ENCODE measurements around the gene P2RY8. TPM values are rescaled to one million over a fixed set of nuclear protein-coding genes. Genes with fewer than 3 reads are reported as not detected.

Gene P2RY8
- total and polyA plus RNA-seq, 2 donors (not counting 1 experiment from before 2014, with no cell fraction given), result 72.3 to 142 TPM

Other genes starting within 250 kb of the P2RY8 start
- gene IL3RA, start 200.4 kb downstream of the P2RY8 start, total RNA-seq, result 1.6 and 2.8 TPM in 2 replicates
- 4.3 and 31.6 TPM in 2 replicates for gene IL3RA, start 200.4 kb downstream of the P2RY8 start, polyA plus RNA-seq
- 323 and 343 TPM in 2 replicates for gene SLC25A6, start 145.1 kb downstream of the P2RY8 start, total RNA-seq
- gene SLC25A6, start 145.1 kb downstream of the P2RY8 start, polyA plus RNA-seq, result 642 and 850 TPM in 2 replicates
- 50.4 and 52.9 TPM in 2 replicates for gene ASMTL, start 84.3 kb downstream of the P2RY8 start, total RNA-seq
- 15.3 and 33.3 TPM in 2 replicates for gene ASMTL, start 84.3 kb downstream of the P2RY8 start, polyA plus RNA-seq
- 126 and 129 TPM in 2 replicates for gene AKAP17A, start 54.4 kb upstream of the P2RY8 start, total RNA-seq
- 196 and 240 TPM in 2 replicates for gene AKAP17A, start 54.4 kb upstream of the P2RY8 start, polyA plus RNA-seq
- gene ASMT, start 77.9 kb upstream of the P2RY8 start, total RNA-seq, result 0.66 TPM in 1 of 2 replicates, not detected in the other
- gene ASMT, start 77.9 kb upstream of the P2RY8 start, polyA plus RNA-seq, result 0.63 and 1.2 TPM in 2 replicates

All from B cell (primary cell).